NCI-H1092 treated with DMSO at 0.1 percent for 48 hours (cell line): ENCODE data around the gene MGA.
"Not testable (repeated sequence)": the region's sequence is repeated elsewhere in the genome, so short reads cannot be mapped to it uniquely, and the experiment has no call there.

Source experiments
- DNase-seq: peaks from one replicate; lab custom pipeline; 2025; lab: John Stamatoyannopoulos, UW

The MGA gene

DNA sequence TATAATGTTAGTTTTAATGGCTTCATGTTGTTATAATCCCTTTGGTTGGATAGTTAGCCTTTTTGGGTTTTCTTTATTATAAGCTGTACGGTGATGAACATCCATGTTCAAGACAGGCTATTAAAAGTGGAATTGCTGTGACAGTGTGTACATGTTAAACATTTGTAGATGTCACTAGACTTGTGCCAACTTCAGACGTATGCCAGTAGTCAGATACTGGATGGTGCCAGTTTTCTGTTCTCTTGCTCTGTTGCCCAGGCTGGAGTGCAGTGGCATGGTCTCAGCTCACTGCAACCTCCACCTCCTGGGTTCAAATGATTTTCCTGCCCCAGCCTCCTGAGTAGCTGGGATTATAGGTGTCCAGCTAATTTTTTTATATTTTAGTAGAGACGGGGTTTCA lies 54.1 kb downstream of the MGA start:
- DNase-seq: no peak

DNA sequence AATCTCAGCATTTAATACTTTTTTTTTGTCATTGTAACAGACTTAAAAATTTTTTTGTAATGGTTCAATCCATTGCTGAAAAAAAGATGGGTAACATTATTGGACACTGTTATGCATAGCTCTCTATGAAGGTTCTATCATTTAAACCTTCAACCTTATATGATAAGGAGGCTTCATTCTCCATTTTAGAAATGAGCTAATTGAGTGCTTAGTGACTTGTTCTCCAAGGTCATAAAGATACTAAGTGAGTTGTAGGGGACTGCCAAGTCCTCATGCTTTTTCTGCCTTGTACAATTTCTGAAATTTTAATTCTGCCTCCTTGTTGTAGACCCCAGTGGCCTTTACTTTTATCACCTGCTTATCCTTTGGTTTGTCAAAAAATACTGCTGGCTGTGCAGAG lies 56.7 kb downstream of the MGA start:
- no peak for DNase-seq

DNA sequence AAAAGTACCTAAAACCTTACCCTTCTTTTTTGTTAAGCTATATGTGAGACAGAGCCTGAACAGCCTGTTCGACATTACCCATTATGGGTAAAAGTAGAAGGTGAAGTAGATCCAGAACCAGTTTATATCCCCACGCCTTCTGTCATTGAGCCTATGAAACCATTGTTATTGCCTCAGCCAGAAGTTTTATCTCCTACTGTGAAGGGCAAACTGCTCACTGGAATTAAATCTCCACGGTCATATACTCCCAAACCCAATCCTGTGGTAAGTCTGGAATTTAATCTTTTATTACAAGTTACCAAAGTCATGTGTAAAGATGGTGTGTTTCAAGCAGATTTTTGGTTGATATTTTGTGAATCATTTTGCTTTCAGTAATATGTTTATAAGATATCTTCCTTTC lies 66.9 kb downstream of the MGA start:
- no peak for DNase-seq

DNA sequence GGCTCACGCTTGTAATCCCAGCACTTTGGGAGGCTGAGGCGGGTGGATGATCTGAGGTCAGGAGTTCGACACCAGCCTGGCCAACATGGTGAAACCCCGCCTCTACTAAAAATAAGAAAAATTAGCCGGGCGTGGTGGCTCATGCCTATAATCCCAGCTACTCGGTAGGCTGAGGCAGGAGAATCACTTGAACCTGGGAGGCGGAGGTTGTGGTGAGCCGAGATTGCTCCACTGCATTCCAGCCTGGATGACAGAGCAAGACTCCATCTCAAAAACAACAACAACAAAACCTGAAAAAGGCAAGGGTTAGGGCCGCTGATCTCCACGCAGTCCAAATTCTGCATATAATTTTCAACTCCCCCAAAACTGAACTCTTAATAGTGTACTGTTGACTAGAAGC lies 67.9 kb downstream of the MGA start:
- DNase-seq: not testable (repeated sequence)

DNA sequence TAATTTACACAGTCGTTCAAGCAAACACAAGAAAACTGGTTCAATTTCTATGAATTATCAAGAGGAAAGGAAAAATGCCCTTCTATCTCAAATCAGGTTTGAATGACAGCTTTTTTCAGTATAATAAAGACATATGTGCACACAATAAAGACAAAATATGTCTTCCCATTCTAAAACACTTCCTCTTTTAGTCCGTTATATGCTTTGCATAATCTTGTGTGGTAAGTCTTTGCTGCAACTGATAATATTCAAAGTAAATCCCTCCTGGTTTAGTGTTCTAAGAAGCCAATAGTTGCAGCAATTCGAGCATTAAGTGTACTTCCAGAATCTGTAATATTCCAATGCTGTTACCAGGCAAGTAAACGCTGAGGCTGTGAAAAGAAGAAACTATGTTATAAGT lies 70.3 kb downstream of the MGA start:
- DNase-seq: no peak

DNA sequence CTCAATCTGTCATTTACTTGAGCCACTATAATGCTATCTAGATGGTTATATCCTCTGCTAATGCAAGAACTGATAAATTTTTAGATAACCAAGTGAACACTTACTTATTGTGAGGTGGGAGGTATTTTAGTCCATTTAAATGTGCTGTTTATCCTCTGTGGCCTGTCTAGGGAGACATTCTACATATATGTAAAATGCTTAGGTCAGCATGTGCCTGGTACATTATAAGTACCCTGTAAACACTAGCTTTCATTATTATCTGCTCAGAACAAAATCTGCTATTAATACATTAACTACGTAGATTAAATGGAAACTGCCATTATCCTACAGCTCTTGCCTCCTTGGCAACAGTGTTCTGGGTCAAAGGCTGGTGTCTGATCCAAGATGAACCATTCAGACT lies 72.3 kb downstream of the MGA start:
- no peak for DNase-seq

DNA sequence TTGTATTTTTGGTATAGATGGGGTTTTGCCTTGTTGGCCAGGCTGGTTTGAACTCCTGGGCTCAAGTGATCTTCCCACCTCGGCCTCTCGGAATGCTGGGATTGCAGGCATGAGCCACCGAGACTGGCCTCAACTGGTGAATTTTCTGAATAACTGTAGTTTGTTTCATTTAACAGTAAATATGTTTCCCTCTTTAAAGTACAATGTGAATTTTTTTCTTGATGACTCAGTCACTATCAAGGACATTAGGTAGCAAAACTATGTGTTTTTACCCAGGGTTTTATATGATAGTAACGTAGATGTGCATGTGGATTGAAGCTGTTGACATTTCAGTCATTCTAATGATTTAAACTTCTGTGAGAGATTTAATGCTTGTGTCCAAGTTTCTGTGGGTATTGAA lies 73.9 kb downstream of the MGA start:
- DNase-seq: no peak

DNA sequence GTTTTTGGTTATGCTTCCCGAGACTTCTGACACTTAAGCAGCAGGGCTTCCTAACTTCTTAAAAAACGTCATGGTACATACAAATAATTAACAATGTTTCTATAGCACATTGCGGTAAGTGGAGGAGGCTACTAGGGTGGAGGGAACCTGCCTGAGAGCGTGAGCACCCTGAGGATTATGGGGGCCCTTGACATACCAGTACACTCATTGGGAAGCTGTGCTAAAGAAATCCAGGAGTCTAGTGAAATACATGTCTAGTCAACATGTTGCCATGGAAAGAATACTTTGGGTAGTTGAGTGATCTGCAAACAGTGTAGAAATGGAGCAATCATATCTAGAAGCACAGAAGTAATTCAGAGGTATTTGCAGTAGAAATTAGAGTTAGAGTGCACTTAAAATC lies 74.8 kb downstream of the MGA start:
- no peak for DNase-seq

DNA sequence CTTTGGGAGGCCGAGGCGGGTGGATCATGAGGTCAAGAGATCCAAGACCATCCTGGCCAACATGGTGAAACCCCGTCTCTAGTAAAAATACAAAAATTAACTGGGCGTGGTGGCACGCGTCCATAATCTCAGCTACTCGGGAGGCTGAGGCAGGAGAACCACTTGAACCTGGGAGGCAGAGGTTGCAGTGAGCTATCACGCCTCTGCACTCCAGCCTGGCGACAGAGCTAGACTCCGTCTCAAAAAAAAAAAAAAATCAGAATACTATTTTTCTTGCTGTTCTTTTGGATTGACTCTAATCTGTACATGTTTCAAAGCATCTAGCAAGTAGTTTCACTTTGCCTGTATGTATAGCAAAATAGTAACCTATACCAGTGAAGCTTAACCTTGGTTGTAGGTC lies 75.3 kb downstream of the MGA start:
- DNase-seq: not testable (repeated sequence)

DNA sequence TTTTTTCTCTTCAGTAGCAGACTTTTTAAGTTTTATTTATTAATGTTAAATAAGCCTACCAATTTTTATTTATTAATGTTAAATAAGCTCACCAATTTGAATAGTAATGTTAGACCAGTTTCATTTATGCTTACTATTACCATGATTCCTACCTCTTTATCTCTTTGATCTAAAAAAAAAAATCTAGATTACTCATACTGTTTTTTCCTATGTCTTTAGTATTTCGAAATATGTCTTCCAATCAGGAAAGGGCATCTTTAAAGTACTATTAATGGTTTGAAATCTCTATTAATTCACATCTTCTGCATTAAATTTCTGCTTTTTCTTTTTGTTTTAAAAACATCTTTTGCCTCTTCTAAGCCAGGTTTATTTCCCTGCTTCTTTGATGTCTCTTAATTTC lies 86.6 kb downstream of the MGA start:
- no peak for DNase-seq

DNA sequence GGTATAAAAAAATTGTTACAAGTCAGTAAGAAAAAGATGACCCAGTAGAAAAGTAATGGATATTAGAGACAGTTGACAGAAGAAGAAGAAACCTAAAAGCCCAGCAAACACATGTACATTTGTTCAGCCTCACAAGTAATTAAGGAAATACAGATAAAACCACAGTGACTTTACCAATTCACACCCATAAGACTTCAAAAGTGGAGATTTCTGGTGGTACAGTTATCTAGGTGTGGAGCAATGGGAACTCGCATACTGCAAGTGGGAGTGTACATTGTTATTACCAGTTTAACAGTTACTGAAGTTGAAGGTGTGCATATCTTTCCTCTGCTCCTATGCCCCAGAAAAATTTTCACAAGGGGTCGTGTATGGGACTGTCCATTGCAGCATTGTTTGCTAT lies 96.0 kb downstream of the MGA start:
- no peak for DNase-seq

DNA sequence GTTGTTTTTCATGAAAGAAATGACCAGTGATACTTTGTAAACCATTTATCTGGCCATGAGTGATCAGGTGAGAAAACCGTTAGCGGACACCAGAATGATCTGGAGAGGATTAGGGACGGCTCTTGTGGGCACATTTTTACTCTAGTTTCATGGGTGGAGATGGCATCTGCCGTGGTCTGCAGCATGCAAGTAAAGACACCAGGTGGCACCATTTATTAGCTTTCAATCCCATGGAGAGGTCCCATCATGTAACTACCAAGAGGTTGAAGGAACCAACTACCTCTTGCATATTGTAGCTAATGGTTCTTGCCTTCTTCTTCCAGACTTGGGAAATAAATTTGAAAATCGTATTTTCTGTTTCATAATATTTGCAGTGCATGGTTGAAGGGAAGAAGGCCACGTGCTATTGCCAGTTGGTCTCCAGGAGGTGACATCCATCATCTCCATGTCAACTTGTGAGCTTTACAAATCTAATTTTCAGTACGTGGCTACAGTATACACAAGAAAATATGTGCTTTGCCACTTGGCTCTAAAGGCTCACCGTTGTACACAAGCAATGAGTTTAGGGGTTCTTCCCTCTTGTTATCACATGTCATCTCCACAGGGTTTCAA lies 112.6 kb downstream of the MGA start:
- peak; percentile 42 for DNase-seq

DNA sequence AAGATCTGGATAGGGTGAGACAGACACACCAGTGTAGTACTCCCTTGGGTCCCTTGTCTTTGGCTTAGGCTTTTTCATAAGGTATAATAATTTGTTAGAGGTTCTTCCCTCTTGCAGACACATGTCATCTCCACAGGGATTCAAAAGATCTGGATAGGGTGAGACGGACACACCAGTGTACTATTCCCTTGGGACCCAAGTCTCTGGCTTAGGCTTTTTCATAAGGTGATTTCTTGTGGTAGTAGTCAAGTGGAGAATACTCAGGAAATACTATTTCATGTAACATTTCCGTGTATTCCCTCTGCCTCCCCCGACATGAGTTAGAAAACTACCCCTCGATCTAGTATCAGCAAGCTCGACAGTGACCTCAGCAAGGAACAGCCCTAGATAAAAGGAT lies 113.1 kb downstream of the MGA start:
- no peak for DNase-seq

DNA sequence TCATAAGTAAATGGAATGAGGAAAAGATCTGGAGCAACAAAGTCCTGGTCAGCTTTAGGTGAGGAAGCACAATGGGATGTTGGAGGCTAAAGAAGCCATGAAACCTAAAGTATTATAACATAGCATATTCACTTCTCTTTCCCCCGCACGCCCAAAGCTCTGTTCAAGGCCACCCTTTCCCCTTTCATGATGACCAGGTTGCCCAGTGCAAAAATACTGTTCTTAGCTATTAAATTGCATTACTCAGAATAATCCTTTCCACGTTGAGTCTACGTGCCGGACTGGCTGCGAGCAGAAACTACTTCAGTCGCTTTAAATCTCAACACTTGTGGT lies 113.5 kb downstream of the MGA start:
- DNase-seq: no peak

DNA sequence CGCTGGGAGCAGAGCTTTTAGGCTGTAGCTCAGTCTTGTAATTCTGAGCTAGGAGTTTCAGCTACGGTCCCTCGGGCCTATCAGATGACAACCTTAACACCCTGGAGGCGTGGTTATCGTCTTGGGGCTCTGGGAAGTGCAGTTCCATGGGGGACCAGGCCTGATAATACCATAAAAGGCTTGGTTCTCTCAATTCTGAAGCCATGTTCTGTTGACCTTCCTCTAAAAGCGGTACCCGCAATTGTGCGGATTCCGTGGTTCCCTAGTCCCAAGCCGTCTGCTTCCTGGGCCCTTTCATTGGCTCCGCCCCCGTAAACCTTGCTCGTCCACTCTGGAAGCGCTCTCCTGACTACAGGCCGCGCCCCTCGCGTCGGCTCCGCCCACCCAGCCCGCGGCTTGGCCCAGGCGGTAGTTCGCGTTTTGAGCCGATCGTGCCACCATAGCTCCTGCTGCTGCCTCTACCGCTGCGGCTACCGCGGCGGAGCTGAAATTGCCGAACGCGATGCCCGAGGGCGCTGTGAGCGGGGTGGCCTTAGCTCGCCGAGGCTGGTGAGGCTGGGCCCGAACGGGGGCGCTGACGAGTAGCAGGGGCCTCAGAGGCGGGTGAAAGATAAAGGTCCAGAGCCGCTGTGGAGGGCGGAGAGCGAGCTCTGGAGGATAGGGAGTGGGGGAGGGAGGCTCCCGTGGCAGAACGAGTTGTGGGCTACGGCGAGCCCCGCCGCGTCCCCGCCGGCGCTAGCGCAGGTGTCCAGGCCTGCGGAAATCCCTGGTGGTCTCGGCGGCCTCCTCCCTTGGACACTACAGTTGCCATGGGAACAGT lies 114.1 kb downstream of the MGA start, which contains the start of gene MAPKBP1:
Gene MAPKBP1 (plus strand): TSS at position 423 of the 820 bp plus-strand sequence. CDS start 792 bp downstream, outside the sequence.
- DNase-seq: peak; percentile 93

DNA sequence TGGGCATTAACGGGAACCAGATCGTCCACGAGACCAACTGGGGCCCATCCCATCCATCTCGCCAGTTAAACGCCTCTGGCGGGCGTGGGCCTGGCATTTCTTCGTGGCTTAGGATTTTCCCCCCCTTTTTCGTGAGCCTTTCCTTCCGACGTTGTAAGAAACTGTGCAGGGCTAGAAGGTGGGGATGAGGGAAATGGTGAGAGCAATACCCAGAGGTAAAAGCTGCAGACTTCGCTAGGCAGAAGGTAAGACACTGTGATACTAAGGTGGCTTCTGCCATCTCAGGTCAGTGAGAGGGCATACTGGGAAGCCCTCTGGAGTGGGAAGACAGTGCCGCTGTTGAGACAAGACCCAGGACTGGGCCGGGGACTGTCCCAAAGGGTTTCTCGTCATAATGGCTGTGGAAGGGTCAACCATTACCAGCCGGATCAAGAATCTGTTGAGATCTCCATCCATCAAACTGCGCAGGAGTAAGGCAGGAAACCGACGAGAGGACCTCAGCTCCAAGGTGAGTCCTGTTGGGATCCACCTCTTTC lies 114.7 kb downstream of the MGA start:
- DNase-seq: no peak

DNA sequence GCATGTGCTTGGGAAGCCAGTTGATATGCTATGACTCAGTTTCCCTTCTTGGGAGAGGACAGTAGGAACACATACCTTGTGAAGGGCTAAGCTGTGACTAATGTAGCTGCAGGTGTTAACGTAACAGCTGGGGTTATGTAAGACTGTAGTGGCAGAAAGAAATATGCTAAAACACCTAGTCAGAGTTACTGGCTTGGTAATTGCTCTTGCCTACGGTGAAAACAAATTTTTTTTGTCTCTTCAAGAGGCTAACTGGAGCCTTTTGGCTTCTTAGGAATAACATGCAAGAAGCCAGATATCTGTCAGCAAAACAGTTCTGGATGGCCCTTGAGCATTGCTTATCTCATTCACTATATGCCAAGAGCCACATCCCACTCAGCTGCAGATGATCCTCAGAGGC lies 115.4 kb downstream of the MGA start:
- DNase-seq: no peak

DNA sequence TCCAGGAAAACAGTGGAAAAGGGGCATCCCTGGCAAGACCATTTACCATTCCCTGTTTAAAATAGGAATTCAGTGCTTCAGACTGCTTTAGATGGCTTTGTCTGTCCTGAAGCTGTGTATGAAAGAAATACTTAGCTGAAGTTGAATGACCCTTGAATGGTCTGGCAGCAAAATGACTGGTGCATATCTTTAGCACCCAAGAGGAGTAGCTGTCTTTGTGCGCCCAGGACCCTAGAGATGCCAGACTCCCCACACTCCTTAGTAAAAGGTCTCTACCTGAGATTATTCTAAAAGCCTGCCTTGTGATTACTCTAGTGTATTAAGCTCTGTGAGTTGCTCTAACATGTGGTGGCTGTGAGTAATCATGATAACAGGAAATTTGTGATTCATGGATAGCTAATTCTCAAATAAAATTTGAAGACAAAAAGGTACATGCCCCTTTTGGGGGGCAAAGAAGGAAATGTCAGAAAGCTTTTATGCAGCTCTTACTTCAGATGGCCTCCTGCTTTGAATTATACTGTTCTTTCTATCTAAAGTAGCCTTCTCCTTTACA lies 117.3 kb downstream of the MGA start:
- no peak for DNase-seq

DNA sequence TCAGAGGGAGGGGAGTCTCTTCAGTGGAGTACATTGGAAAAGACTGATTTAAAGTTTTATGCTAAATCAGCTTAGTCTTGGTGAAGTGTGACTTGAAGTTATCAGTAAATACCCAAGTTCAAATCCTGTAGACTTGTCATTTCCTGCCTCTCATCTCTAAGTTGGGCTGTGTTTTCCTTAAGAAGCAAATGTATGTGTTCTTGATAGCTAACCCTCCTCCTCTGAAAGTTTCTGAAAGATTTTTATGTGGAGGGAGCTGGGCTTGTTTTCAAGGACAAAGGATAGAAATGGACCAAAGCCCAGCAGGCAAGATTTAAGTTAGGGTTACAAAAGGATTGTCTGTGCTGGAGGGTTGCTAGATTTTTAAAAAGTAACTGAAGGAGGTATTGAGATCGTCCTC lies 118.3 kb downstream of the MGA start:
- DNase-seq: no peak

DNA sequence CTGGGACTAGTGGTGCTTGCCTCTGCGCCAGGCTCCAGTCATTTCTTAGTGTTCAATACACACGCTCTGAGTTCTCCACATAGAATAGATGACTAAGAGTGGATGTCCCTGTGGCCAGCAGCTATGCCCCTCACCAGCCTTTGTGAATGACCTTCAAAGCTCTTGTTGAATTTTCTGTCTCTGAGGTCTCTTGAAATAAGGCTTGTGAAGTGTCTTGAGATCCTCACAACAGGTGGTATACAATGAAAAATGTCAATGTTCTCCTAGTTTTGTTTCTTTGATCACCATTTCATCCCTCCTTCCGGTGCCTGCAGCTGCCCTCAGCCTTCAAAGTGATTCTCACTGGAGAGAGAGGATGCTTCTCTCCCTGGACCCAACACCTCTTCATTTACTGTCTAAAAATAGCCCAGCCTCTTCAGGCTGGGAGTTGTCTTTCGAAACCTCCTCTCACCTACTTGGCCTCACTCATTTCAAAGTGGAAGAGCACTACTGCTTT lies 119.5 kb downstream of the MGA start:
- DNase-seq: no peak

DNA sequence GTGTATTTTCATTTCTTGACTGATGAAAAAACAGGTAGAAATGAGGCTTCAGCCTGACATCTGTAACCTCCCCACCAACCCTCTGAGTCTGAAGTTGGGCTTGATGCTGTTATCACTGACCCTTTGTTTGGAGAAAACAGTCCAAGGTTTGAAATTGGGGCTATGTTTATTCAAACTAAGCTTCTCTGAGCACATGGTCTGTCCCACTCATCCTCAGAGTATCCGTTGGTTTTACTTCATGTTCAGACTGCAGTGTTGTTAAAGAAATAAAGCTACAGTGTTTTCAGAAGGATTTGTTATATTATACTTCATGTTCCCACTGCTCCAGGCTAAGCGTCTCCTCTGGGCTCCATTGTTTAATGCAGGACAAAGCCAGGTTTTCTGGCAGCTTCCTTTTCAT lies 120.1 kb downstream of the MGA start:
- no peak for DNase-seq

DNA sequence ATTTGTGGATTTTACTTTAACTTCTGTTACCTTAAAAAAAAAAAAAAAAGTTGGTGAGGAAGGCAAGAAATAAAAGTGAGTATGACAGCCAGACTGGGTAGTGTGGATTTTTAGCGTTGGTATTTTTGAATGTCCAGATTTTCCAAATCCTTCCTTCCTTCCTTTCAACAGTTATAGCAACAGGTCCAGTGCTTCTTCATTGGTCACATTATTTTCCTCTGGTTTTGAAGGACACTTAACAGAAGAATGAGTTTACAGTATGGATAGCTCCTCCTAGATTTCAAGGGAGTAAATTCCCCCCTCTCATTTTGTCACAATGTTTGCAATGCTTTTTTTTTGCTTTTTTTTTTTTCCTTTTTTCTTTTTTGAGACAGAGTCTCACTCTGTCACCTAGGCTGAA lies 120.5 kb downstream of the MGA start:
- DNase-seq: no peak
